Stromal cell of bone marrow (primary cell): Measurements from ENCODE around the gene SND1.

ENCODE experiments used
- DNase-seq: peaks from one replicate; pipeline ENCODE4 v3.0.0-alpha.2; 2012; ENCODE audit warnings: low read depth

The SND1 gene

DNA sequence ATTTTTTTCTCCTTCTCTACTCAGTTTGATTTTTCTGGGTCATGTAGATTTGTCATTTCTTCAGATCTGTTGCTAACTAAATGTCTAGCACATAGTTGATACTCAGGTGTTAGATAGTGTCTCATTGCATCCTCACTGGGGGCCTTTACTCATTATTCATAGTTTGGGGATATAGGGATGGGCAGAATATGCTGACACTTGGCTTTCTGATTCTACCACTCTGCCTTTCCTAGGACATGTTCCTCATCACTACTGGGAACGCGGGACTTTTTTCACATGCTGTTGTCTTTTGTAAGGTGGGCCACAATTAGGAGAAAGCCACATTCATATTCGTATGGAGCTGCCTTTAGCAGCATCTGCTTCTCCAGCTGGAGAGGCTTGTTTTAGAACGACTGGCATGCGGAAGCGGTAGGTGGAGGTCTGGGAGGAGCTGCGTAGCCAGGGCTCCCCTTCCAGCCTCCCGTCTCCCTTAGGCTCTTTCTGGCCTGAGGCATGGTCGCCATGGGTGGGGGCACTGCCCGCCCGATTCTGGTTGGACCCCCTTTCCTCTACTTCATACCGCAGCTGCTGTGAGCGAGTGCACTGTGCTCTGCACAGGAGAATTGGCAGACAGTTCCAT lies 78.8 kb downstream of the SND1 start:
- DNase-seq, result no peak

DNA sequence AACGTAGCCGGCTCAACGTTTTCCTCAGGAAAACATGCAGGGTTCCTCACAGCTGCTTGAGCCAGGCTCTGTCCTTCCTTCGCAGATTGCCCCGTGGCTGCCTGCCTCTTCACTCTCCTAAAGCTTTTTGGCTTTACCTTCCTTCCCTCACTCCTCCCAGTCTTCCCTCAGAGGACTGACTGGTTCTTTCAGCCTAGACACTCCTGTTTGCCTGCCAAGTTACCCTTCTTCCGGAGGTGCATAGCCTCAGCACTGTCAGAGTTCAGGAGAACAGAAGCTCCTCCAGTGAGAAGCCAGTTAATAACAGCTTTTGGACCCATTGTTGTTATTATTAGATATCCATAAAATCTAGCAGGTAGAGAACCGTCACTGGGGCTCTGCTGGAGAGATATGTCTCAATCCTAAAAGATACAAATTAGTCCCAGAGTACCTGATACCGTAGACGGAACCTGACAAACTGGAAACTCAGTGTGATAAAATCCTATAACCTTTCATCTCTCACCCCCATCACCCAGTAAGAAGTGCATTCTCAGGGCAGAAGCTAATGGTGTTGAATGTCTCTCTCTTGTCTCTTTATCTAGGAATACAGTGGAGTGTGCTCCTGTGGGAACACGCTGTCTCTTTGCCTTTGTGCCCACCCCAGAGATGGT lies 79.6 kb downstream of the SND1 start:
- no peak for DNase-seq

DNA sequence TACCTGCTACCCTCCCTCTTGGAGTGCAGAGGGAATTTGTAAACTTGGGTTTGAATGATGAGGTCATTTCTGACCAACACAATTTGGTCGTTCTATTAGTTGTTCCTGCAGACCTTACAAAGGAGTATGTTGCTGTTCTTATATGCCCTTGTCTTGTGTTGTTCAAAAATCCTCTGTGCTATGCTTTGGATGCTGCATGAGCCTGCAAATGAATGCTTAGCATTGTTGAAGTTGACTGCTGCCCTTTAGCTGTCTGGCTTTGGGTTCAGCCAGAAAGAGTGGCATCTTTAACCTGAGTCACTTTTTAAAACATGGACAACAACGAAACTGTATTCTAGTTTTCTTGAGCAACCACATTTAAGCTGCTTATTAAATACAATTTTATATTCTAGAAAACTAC lies 80.3 kb downstream of the SND1 start:
- DNase-seq, result no peak

DNA sequence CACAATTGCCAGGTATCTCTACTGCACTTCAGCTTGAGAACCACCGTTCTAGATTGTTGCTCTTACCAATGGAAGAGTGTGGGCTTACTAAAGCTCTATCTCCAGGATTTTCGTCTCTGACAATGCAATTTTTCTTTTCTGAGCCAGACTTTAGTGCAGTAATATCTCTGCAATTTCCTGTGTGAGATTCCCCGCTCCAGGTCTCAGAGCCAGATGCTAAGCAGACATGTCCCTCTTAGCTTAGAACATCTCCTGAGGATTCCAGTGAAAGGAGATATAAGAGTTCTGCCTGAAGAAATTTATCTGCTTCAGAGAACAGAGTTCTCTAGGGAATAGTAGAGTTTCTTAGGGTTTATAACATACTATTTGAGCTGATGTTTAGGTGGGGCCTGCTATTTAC lies 82.0 kb downstream of the SND1 start:
- DNase-seq, result no peak

DNA sequence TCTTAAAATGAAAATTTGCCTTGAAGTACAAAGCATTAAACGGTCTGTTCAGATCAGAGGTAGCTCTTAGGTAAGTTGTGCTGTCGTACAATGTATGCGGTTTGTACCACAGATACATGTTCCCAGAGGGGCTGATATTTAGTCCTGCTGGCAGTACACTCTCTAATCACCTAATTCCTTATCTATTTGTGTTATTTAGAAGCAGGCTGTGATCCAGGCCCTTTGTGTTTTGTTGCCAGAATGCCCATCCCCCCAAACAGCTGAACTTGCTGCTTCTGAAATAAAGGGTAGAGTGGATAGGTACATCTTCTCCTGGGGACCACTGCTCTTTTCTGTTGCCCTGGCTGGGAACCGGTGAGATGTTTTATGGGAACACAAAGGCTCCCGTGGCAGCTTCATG lies 84.5 kb downstream of the SND1 start:
- DNase-seq, result no peak

DNA sequence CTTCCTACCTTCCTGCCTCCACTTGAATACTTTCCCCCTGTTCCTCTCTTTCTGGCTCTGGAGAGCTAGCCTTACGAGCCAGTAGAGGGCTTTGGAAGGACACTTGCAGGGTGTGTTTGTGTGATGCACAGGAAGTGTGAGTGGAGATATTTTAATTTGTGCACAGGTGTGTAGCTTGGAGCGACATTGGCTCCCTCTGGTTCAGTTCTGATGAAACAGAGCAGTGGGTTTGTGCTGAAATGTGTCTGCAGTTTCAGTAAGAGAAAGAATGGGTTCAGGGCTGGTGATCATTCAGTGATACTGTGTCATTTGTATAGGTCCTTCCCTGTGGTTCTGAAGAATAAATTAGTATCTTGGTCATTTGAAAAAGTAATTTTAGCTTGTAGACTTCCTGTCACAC lies 86.9 kb downstream of the SND1 start:
- no peak for DNase-seq

DNA sequence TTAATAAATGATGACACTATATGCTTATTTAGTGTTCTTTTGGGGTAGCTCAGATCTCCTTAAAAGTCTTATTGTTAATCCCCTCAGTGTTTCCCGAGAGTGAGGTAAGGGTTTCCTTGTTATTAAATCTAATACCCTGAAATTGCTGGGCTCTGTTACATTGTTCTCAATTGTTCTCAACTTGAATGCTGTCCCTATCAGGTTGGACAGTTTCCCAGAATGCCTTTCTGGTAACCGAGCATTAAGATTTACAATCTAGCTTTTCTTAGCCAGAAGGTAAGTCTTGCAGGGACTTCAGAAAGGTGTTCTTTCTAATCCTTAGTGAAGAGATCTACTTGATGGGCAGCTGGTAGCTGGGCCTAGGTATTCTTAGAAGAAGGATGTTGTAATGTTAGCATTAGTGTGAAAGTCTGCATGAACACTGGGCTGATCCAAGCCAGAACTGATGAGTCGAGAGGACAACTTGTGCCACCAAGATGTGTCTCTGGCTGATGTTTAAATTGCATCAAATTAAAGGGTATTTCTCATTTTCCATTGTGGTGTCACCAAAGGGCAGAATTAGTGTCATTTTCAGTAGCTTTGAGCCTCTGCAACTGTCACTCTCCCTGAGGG lies 89.9 kb downstream of the SND1 start:
- no peak for DNase-seq

DNA sequence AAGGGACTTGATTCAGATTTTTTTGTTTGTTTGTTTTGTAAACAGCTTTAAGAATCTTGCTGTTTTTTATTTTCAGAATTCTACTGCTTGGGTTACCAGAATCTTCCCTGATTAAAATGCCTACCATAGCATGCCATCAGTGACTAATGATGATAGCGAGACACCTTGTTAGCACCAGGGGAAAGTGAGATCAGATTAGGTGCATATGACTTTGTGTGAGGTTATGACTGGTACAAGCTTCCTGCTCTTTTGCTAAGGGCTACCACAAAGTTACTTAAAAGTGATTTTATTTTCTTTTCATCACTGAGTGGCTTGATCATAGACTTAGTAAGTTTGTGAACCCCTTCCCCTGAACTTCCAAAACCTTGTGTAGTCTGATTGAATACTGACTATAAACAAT lies 93.5 kb downstream of the SND1 start:
- no peak for DNase-seq

DNA sequence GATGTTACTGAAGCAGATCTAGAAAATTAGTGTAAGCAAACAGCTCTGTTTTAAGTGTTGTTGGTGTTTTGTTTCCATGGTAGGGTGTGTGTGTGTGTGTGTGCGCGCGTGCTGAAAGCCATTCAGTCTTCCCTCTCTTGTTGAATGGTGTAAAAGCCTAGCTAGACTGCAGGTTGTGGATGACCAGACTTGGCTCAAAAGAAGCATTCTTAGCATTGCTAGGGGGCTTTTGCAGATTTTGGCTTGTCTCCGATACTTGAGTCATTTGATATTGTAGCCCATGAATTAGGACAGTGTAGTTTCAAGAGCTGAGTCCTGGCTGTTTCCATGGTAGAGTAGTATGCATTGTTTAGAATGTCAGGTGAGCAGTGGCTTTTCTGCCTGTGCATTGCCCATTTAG lies 99.1 kb downstream of the SND1 start:
- DNase-seq, result no peak

DNA sequence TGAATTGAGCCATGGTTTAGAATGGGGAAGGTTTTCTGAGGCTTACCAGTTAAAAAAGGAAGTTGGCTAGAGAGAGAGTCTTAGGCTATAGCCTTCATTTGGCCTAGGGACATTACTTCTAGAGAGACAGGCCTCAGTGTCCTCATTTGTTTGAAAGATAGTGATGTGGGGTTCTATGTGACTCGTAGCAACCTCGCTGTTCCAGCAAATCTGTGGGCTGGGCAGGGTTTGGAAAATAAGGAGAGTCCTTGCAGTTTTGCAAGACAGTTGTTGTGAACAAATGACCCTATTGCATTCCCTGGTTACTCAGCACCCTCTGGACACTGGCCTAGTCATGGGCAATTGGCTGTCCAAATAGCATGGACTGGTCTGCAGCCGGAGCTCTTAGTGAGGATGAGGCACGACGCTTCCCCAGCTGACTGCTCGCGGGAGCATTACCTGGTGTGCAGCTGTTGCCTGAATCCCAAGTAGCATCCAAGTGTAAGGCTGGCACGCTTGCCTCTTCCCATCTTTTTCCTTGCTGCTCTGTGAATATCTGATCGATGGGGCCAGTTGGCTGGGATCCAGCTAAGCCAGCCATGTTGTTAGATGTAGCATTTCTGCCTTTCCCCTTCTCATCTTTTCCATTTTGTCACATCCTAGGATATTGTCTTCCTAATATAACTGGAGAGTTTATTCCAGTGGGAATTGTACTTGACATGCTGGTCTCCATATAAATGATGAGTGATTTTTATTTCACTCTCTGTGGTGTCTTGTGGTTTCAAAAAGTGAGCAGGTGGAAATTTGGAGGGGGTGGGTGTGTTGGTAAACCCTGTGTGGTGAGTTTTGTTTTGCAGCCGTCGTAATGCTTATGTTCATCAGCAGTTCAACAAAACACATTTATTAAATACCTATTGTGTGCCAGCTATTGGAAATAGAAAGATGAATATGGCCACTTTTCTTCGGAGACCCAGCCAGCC lies 99.8 kb downstream of the SND1 start:
- no peak for DNase-seq

DNA sequence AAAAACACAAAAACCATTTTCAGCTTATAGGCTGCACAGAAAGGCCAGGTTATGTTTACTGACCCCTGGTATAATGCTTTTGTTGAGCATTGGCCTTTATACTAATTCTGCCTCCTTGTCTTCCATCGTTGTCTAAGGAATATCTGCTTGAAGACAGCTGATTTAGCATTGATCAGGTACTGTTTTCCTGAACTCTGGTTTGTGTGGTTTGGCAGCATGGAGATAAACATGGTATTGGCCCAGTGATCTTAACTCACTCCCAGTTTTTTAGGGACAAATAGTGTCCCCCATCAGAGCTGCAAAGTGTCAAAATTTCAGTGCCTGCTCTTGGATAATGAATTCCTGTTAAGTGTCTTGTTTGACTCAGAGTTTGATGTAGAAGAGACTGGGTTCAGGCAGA lies 100.8 kb downstream of the SND1 start:
- no peak for DNase-seq

DNA sequence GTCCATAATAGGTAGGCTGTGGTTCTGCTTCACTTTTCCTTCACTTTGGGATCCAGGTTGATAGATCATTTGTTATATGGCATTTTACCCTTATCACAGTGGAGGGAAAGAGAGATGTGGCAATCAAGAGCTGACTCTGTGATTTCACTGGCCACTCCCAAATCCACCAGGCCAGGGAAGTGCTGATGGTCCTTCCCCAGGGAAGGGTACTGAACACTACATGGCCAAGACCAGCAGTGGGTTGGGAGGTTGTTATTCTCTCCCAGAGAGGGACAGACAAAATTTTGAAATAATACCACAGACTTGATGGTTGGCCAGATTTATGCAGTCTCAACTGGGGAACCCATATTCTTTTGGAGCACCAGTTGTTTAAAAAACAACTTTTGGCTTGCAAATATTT lies 102.5 kb downstream of the SND1 start:
- DNase-seq, result no peak

DNA sequence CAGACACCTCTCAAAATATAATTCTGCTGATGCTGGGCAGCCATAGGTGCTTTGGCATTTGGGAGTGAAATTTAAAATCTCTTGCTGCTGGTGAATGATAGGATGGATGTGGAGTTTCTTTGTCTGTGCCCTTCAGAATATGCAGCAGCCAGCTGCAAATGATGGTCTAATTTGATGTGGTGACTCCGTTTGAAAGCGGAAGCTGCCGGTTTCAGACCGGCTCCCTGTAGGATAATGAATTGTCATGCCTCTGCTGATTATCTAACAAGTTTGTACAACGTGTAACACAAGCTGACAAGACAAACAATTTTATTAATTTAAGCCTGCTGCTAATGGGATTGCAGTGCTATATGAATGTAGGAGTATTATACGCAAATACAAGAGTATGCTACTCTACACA lies 103.5 kb downstream of the SND1 start:
- DNase-seq, result no peak

DNA sequence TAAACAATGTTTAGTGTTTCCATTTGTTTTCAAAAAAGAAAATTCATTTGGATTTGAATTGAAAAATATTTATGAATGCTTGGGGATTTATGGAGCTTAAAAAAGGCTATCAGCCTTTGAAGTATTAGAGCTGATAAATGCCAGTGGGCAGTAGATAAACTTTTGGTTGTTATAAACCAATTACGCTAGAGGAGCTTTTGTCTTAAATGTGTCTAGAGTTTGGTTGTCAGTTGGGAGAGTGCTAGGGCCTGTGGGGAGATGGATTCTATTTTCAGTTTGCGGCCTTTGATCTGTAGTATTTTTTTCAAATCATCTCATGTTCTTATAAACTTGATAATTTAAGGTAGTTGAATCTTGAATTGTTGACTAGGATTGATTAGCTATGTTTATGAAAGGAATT lies 104.0 kb downstream of the SND1 start:
- DNase-seq, result no peak

DNA sequence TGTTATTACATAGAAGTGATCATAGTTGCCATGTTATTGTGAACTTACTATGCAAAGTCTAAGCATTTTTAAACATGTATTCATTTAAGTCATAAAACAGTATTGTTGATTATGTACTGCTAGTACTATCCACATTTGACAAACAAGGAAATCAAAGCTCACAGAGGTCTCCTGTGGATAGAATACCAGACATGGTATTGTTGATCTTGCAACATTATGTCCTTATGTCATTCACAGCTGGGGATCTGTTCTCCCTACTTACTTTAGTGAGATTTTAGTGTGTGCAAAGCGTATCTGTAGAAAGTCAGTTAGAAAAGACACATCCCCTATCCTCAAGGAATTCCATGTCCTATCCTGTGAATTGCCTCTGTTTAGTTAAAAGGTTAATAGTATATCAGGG lies 106.1 kb downstream of the SND1 start:
- no peak for DNase-seq

DNA sequence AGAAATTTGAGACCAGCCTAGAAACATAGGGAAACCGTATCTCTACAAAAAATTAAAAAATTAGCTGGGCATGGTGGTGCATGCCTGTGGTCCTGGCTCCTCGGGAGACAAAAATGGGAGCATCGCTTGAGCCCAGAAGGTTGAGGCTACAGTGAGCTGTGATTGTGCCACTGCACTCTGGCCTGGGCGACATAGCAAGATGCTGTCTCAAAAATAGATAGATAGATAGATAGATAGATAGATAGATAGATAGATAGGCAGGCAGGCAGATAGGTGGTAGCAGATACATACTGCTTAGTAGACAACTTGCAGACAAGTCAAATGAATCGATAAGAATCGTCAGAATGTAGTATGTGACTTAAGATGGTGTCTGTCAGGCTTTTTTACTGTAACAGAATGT lies 106.9 kb downstream of the SND1 start:
- DNase-seq, result no peak

DNA sequence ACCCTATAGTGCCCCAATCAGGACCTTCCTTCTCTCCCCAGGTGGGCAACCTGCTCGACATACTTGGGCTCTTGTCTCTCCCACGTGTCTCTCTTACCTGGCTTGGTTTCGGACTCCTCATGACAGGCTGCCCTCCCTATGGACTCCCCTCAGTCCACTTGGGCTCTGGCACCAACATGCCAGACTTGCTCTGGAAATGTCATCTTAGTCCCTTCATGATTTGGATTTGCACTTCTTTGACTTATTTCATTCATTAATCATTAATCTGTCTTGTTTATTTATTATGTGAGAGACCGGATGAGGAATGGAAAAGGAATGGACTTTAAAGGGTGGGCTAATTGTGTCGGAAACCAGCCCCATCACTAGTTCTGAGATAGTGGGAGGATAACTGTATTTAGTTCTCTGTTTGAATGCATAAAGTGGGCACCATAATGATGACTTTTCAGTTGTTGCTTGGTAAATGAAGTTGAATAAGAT lies 108.0 kb downstream of the SND1 start:
- DNase-seq, result no peak

DNA sequence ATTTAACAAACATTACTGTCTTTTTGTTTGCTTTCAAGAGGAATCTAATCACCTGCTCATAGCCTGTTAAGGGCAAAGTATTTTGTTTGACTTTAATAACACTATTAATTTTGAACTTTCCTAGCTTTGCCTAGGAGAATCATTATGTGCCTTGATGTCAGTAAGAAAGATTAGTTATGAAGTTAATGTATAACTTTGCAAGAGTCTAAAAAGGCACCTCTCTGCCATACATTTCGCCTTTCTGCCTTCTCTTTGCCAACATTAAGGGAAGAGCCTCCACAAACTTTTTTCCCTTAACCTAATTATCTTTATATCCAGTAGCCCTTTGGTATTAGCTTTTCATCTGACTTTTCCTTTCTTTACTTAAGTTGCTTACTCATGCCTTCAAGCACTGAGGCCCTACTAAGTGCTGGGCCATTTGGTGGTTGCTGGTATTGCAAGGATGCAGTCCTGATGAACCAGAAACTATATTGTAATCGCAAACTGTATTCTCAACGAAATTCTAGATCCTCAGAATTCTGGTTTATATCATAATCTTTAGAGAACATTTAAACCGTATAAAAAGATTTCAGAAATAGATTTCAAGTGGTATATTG lies 108.5 kb downstream of the SND1 start:
- no peak for DNase-seq

DNA sequence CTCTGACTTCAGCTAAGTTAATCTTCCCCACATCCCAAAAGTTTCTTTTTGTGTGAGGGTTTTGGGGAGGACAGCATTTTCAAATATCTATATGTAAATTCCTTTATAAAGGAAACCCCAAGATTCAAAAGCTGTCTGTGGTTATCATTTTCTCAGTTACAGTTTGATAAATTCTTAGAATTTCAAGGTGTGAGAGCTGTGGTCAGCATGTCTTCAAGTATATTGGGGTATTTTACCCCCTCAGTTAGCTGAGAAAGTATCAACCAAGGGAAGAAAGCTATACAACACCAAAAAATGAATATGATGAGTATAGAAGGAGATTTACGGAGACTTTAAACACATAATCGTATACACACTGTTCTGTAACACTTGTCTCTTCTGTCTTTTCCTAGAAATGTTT lies 109.2 kb downstream of the SND1 start:
- DNase-seq, result no peak

DNA sequence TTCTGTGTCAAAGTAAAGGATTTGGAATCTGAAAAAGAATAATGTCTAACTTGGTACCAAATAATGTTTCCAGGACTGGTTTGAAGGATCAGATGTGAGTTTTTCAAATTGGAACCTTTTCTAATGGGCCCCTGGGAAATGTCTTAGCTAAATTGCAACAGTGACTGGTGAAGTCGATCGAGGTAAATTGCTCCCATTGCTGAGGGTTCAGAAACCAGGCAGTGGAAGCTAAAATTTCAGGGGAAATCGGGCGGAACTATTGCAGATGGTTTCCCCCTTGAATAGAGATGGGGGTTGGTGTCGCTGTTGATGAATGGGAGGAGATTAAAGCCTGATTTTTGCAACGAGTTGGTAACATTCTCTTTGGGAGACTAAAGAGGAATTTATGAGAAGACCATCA lies 112.7 kb downstream of the SND1 start:
- DNase-seq, result no peak

DNA sequence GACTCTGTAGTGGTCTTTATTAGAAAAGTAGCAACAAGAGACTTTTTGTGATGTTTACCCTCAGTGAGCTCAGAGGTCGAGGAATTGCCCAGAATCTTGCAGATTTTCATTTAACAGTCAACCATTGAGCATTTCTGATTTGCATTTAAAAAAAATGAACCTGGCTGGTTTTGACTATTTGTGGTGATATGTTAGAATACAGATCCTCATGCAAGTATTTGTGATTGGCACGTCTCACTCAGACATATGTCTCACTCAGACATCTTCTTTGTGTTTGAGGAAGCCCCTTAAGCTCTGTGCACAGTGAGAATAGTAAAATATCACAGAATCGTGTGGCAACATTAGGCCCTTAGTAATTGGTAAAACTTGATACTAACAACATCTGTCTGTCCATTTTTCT lies 113.2 kb downstream of the SND1 start:
- no peak for DNase-seq

DNA sequence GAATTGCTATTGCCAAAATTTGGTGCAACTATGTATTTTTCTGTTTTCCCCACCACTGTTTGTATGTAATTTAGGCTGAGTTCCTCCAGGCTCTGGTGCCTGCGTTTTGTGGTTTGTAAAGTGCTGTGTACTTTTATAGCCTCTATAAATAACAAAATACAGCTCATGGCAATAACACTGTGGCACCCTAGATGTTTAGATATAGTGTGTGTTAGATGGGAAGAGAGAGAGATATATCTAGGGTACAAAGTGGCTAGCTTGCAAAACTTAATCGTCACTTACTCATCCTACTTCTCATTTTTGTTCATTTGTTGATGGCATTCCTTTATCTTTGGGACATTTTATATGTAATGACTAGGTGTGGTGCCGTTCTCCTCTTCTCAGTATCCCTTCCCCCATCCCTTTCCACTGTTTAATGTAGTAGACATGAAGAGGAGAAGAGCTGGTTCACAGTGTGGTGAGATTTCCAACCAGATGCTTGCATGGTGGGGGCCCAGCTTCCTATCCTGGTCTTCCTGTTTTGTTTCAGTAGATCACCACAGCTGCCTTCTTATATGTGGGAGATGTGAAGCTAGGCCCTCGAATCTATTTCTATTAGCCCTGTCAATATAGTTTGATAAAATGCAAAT lies 115.0 kb downstream of the SND1 start:
- no peak for DNase-seq
